HepG2 (cell line): ENCODE measurements around the gene PLXNC1.

Experiments used
- EEA1 ChIP-seq: sonication (generic); formaldehyde crosslinking; IDR thresholded peaks from 2 replicates; pipeline ENCODE4 v1.5.1; 2020; ENCODE audit warnings: mild to moderate bottlenecking, missing genetic modification reagents, borderline replicate concordance
- EP300 ChIP-seq, 3 experiments: sonication (generic) in 1 of 3; formaldehyde crosslinking in 1 of 3; IDR thresholded peaks; 2 replicates each; pipeline versions ENCODE4 v1.5.1 to v1.6.1; 2011 to 2020; ENCODE audit warnings: low read depth in 2 of 3, low read length in 2 of 3, borderline replicate concordance in 1 of 3, improper control_type of control experiment in 1 of 3, mild to moderate bottlenecking in 1 of 3, missing genetic modification reagents in 1 of 3, moderate library complexity in 1 of 3
- HOMEZ ChIP-seq: IDR thresholded peaks from 2 replicates; pipeline ENCODE4 v1.6.1; 2016; ENCODE audit warnings: low read depth
- NR2C2 ChIP-seq: sonication (generic); formaldehyde crosslinking; IDR thresholded peaks from 2 replicates; pipeline ENCODE4 v1.4.0; 2020; ENCODE audit warnings: missing genetic modification reagents, mild to moderate bottlenecking, moderate library complexity, borderline replicate concordance
- POLR2A ChIP-seq, 2 experiments: IDR thresholded peaks; 2 replicates each; pipeline ENCODE4 v1.6.1; 2011; ENCODE audit warnings: low read depth in 2 of 2, low read length in 2 of 2, mild to moderate bottlenecking in 1 of 2, moderate library complexity in 1 of 2; ENCODE audit not compliant: insufficient read depth in 1 of 2
- POLR2AphosphoS5 ChIP-seq: IDR thresholded peaks from 2 replicates; pipeline ENCODE4 v1.6.1; 2012; ENCODE audit warnings: low read depth, low read length
- RNF2 ChIP-seq: fragments of 450-650 bp; conservative IDR thresholded peaks from 2 replicates; pipeline ENCODE4 v1.6.1; 2016; ENCODE audit warnings: low read depth
- RXRA ChIP-seq: sonication (generic); formaldehyde crosslinking; IDR thresholded peaks from 2 replicates; pipeline ENCODE4 v1.5.1; 2020; ENCODE audit warnings: missing genetic modification reagents
- SMC3 ChIP-seq: IDR thresholded peaks from 2 replicates; pipeline ENCODE4 v1.6.1; 2011; ENCODE audit warnings: low read length, improper control_type of control experiment

- TF ChIP-seq RNF2, result no peak
- no peak for TF ChIP-seq EP300 (IDR thresholded peaks at IDR 0.05; ENCODE audit: low read depth in 2 of 2, low read length in 2 of 2)
- no peak for TF ChIP-seq EP300 (CRISPR knock-in tag; IDR thresholded peaks at IDR 0.05; ENCODE audit: borderline replicate concordance)
- TF ChIP-seq RXRA (CRISPR knock-in tag), result no peak
- no peak for TF ChIP-seq POLR2AphosphoS5
- no peak for TF ChIP-seq EEA1
- TF ChIP-seq HOMEZ, result no peak
- no peak for TF ChIP-seq NR2C2
- no peak for TF ChIP-seq POLR2A (IDR thresholded peaks at IDR 0.05; ENCODE audit: insufficient read depth in 1 of 2, low read depth in 2 of 2, low read length in 2 of 2)
- TF ChIP-seq SMC3, result no peak
Measured at GRCh38 chr12:94260017-94260416, 111.6 kb downstream of the PLXNC1 start.
